Dermis blood vessel endothelial cell (primary cell): ENCODE measurements around the gene OR10H4. TPM values are rescaled to one million over a fixed set of nuclear protein-coding genes. Genes with fewer than 3 reads are reported as not detected.
"Not testable (repeated sequence)": the region's sequence is repeated elsewhere in the genome, so short reads cannot be mapped to it uniquely, and the experiment has no call there.

Source experiments
- DNase-seq: peaks from one replicate; pipeline ENCODE4 v3.0.0; 2010
- total RNA-seq: library from RNA; depleted of rRNA; stranded (reverse); fragments of >200 nt; gene quantifications from 2 replicates; pipeline ENCODE4 v1.2.3, GENCODE V29; 2014

The OR10H4 gene
- total RNA-seq, result not detected in 2 replicates

- no peak for DNase-seq
Measured at GRCh38 chr19:15948223-15949058, at the start of gene OR10H4. Gene OR10H4, plus strand, starts transcription at chr19:15949008. Its CDS starts 0 bp downstream, at chr19:15949008.

- DNase-seq, result not testable (repeated sequence)
Measured at GRCh38 chr19:15899561-15899960, 49.2 kb upstream of the OR10H4 start.

GRCh38 chr19:15900032-15900431 lies 48.8 kb upstream of the OR10H4 start:
- DNase-seq, result not testable (repeated sequence)

GRCh38 chr19:15900504-15900903 lies 48.3 kb upstream of the OR10H4 start:
- no peak for DNase-seq

- DNase-seq, result no peak
Measured at GRCh38 chr19:15902254-15902653, 46.6 kb upstream of the OR10H4 start.

GRCh38 chr19:15902898-15903297 lies 45.9 kb upstream of the OR10H4 start:
- not testable (repeated sequence) for DNase-seq

GRCh38 chr19:15905026-15905425 lies 43.8 kb upstream of the OR10H4 start:
- DNase-seq, result no peak

- DNase-seq, result no peak
Measured at GRCh38 chr19:15911599-15912235, 37.1 kb upstream of the OR10H4 start.

GRCh38 chr19:15913384-15913783 lies 35.4 kb upstream of the OR10H4 start:
- no peak for DNase-seq

- no peak for DNase-seq
Measured at GRCh38 chr19:15913830-15914229, 35.0 kb upstream of the OR10H4 start.

- DNase-seq, result no peak
Measured at GRCh38 chr19:15915109-15915508, 33.7 kb upstream of the OR10H4 start.

GRCh38 chr19:15919243-15919642 lies 29.6 kb upstream of the OR10H4 start:
- DNase-seq, result no peak

- no peak for DNase-seq
Measured at GRCh38 chr19:15922021-15922420, 26.8 kb upstream of the OR10H4 start.

- DNase-seq, result no peak
Measured at GRCh38 chr19:15923702-15924101, 25.1 kb upstream of the OR10H4 start.

- no peak for DNase-seq
Measured at GRCh38 chr19:15926484-15926883, 22.3 kb upstream of the OR10H4 start.

GRCh38 chr19:15928321-15928720 lies 20.5 kb upstream of the OR10H4 start:
- DNase-seq, result no peak

GRCh38 chr19:15933761-15934331 lies 15.0 kb upstream of the OR10H4 start:
- not testable (repeated sequence) for DNase-seq

- DNase-seq, result peak; percentile 2
Measured at GRCh38 chr19:15934332-15935078, 14.3 kb upstream of the OR10H4 start, which contains the start of gene CYP4F11. Gene CYP4F11, minus strand, starts transcription at chr19:15934529. Its CDS starts 121 bp downstream, at chr19:15934408.

GRCh38 chr19:15935167-15935702 lies 13.6 kb upstream of the OR10H4 start:
- no peak for DNase-seq

GRCh38 chr19:15936173-15936572 lies 12.6 kb upstream of the OR10H4 start:
- no peak for DNase-seq

GRCh38 chr19:15936950-15937349 lies 11.9 kb upstream of the OR10H4 start:
- DNase-seq, result no peak

- no peak for DNase-seq
Measured at GRCh38 chr19:15937771-15938170, 11.0 kb upstream of the OR10H4 start.

- no peak for DNase-seq
Measured at GRCh38 chr19:15944401-15944800, 4.4 kb upstream of the OR10H4 start.
